Ramos (cell line): ENCODE results near the gene MAGI1.
"Not testable (repeated sequence)": the region's sequence is repeated elsewhere in the genome, so short reads cannot be mapped to it uniquely, and the experiment has no call there.

Experiments
- in situ Hi-C: fragments of 300-500 bp; cut with MboI; formaldehyde crosslinking; loops from one replicate; pipeline ENCODE4 v1.14.3; 2022; ENCODE audit warnings: low sequenced_read_pairs; ENCODE audit not compliant: unreplicated experiment

MAGI1 gene

GRCh38 chr3:65588884-65589283, 449.8 kb downstream of the MAGI1 start:
- in situ Hi-C loops = no loop called here

GRCh38 chr3:65587650-65588439, 450.9 kb downstream of the MAGI1 start:
- in situ Hi-C loops = no loop called here

GRCh38 chr3:65584913-65585312, 453.8 kb downstream of the MAGI1 start:
- in situ Hi-C loops = no loop called here

- in situ Hi-C loops = no loop called here
Observed at GRCh38 chr3:65584002-65584401, 454.7 kb downstream of the MAGI1 start.

GRCh38 chr3:65583188-65583587, 455.5 kb downstream of the MAGI1 start:
- in situ Hi-C loops = no loop called here

GRCh38 chr3:65582012-65582717, 456.6 kb downstream of the MAGI1 start:
- in situ Hi-C loops = no loop called here

- in situ Hi-C loops = no loop called here
Observed at GRCh38 chr3:65581313-65581712, 457.4 kb downstream of the MAGI1 start.

GRCh38 chr3:65578861-65579260, 459.9 kb downstream of the MAGI1 start:
- in situ Hi-C loops = no loop called here

GRCh38 chr3:65577843-65578430, 460.8 kb downstream of the MAGI1 start:
- in situ Hi-C loops = no loop called here

GRCh38 chr3:65576966-65577365, 461.8 kb downstream of the MAGI1 start:
- in situ Hi-C loops = no loop called here

- in situ Hi-C loops = no loop called here
Observed at GRCh38 chr3:65576228-65576627, 462.5 kb downstream of the MAGI1 start.

GRCh38 chr3:65575376-65575840, 463.3 kb downstream of the MAGI1 start:
- in situ Hi-C loops = no loop called here

GRCh38 chr3:65573548-65574116, 465.1 kb downstream of the MAGI1 start:
- in situ Hi-C loops = no loop called here

GRCh38 chr3:65572175-65572777, 466.4 kb downstream of the MAGI1 start:
- in situ Hi-C loops = no loop called here

GRCh38 chr3:65569845-65570405, 468.8 kb downstream of the MAGI1 start:
- in situ Hi-C loops = no loop called here

- in situ Hi-C loops = no loop called here
Observed at GRCh38 chr3:65569129-65569528, 469.6 kb downstream of the MAGI1 start.

- in situ Hi-C loops = no loop called here
Observed at GRCh38 chr3:65568497-65568896, 470.2 kb downstream of the MAGI1 start.

- in situ Hi-C loops = not testable (repeated sequence)
Observed at GRCh38 chr3:65565744-65566143, 473.0 kb downstream of the MAGI1 start.

GRCh38 chr3:65564483-65564882, 474.2 kb downstream of the MAGI1 start:
- in situ Hi-C loops = no loop called here

GRCh38 chr3:65563861-65564260, 474.9 kb downstream of the MAGI1 start:
- in situ Hi-C loops = no loop called here
